HepG2 (cell line): Measurements from ENCODE around the gene KCNQ1OT1. TPM values are rescaled to one million over a fixed set of nuclear protein-coding genes. Genes with fewer than 3 reads are reported as not detected.
A peak's percentile ranks its signal among the peaks of the same experiment; 100 is the strongest.

Experiments
- ATF6 ChIP-seq: sonication (generic); formaldehyde crosslinking; conservative IDR thresholded peaks from 2 replicates; pipeline ENCODE4 v1.4.0; 2020; ENCODE audit warnings: missing genetic modification reagents
- ATF7-NPFF ChIP-seq: sonication (generic); formaldehyde crosslinking; IDR thresholded peaks from 2 replicates; pipeline ENCODE4 v1.8.1; 2023; ENCODE audit warnings: mild to moderate bottlenecking, low read depth, missing genetic modification reagents, moderate library complexity
- DR1 ChIP-seq: sonication (generic); formaldehyde crosslinking; IDR thresholded peaks from 2 replicates; pipeline ENCODE4 v1.8.0; 2021; ENCODE audit warnings: mild to moderate bottlenecking, missing genetic modification reagents, inconsistent platforms
- GATAD2A ChIP-seq: IDR thresholded peaks from 2 replicates; pipeline ENCODE4 v1.6.1; 2016
- HOXA5 ChIP-seq: sonication (generic); formaldehyde crosslinking; IDR thresholded peaks from 2 replicates; pipeline ENCODE4 v1.4.0; 2020; ENCODE audit warnings: missing genetic modification reagents
- KLF9 ChIP-seq: IDR thresholded peaks from 2 replicates; pipeline ENCODE4 v1.6.1; 2016; ENCODE audit warnings: low read depth
- MIER2 ChIP-seq: IDR thresholded peaks from 2 replicates; pipeline ENCODE4 v1.6.1; 2016; ENCODE audit warnings: missing biosample characterization, missing genetic modification reagents
- NAIF1 ChIP-seq: sonication (generic); formaldehyde crosslinking; IDR thresholded peaks from 2 replicates; pipeline ENCODE4 v1.5.0; 2020; ENCODE audit warnings: mild to moderate bottlenecking, missing genetic modification reagents, borderline replicate concordance
- PHB2 ChIP-seq: fragments of 450-650 bp; IDR thresholded peaks from 2 replicates; pipeline ENCODE4 v1.6.1; 2018; ENCODE audit not compliant: partially characterized antibody
- POGZ ChIP-seq: sonication (generic); formaldehyde crosslinking; IDR thresholded peaks from 2 replicates; pipeline ENCODE4 v1.4.0; 2020; ENCODE audit warnings: mild to moderate bottlenecking, missing genetic modification reagents
- PRPF4 ChIP-seq: fragments of 200-400 bp; formaldehyde crosslinking; IDR thresholded peaks from 2 replicates; pipeline ENCODE4 v1.6.1; 2016; ENCODE audit warnings: low read length, low read depth; ENCODE audit not compliant: poor library complexity, severe bottlenecking
- SIN3A ChIP-seq: IDR thresholded peaks from 2 replicates; pipeline ENCODE4 v1.6.1; 2011; ENCODE audit warnings: low read depth, mild to moderate bottlenecking, control low read depth, low read length, borderline replicate concordance
- SKI ChIP-seq: fragments of 450-650 bp; IDR thresholded peaks from one replicate; pipeline ENCODE4 v1.6.1; 2018; ENCODE audit warnings: mild to moderate bottlenecking; ENCODE audit not compliant: partially characterized antibody
- SMAD9 ChIP-seq: sonication (generic); formaldehyde crosslinking; IDR thresholded peaks from 2 replicates; pipeline ENCODE4 v1.5.1; 2020; ENCODE audit warnings: mild to moderate bottlenecking, missing genetic modification reagents
- SNAPC5 ChIP-seq: sonication (generic); formaldehyde crosslinking; IDR thresholded peaks from 2 replicates; pipeline ENCODE4 v1.8.1; 2023; ENCODE audit warnings: mild to moderate bottlenecking, missing genetic modification reagents, borderline replicate concordance
- SP4 ChIP-seq: sonication (generic); formaldehyde crosslinking; IDR thresholded peaks from 2 replicates; pipeline ENCODE4 v1.8.1; 2023; ENCODE audit warnings: mild to moderate bottlenecking, missing genetic modification reagents
- YEATS4 ChIP-seq: sonication (generic); formaldehyde crosslinking; IDR thresholded peaks from 2 replicates; pipeline ENCODE4 v1.4.0; 2020; ENCODE audit warnings: missing genetic modification reagents, borderline replicate concordance
- ZHX1 ChIP-seq: sonication (generic); formaldehyde crosslinking; IDR thresholded peaks from 2 replicates; pipeline ENCODE4 v1.8.1; 2022; ENCODE audit warnings: low read depth, mild to moderate bottlenecking, missing genetic modification reagents
- ZNF17 ChIP-seq: sonication (generic); formaldehyde crosslinking; IDR thresholded peaks from 2 replicates; pipeline ENCODE4 v1.5.0; 2020; ENCODE audit warnings: mild to moderate bottlenecking, missing genetic modification reagents
- ZNF570 ChIP-seq: sonication (generic); formaldehyde crosslinking; IDR thresholded peaks from 2 replicates; pipeline ENCODE4 v1.4.0; 2020; ENCODE audit warnings: mild to moderate bottlenecking, missing genetic modification reagents, borderline replicate concordance
- ZNF615 ChIP-seq: sonication (generic); formaldehyde crosslinking; IDR thresholded peaks from 2 replicates; pipeline ENCODE4 v1.5.0; 2020; ENCODE audit warnings: mild to moderate bottlenecking, missing genetic modification reagents, borderline replicate concordance
- ZNF644 ChIP-seq: IDR thresholded peaks from 2 replicates; pipeline ENCODE4 v1.6.1; 2016; ENCODE audit warnings: low read depth
- ZNF652 ChIP-seq: IDR thresholded peaks from 2 replicates; pipeline ENCODE4 v1.6.1; 2016; ENCODE audit warnings: low read depth, borderline replicate concordance
- ZNF704 ChIP-seq: sonication (generic); formaldehyde crosslinking; IDR thresholded peaks from 2 replicates; pipeline ENCODE4 v1.8.1; 2023; ENCODE audit warnings: mild to moderate bottlenecking, inconsistent platforms, moderate library complexity, missing genetic modification reagents, borderline replicate concordance
- ZNF800 ChIP-seq: sonication (generic); formaldehyde crosslinking; IDR thresholded peaks from 2 replicates; pipeline ENCODE4 v1.4.0; 2020; ENCODE audit warnings: missing genetic modification reagents
- polyA plus RNA-seq, 8 experiments: library from polyadenylated mRNA; depleted of rRNA in 3 of 8; stranded (reverse) in 7 of 8; unstranded in 1 of 8; fragments of >200 nt; fragmentation: Illumina TruSeq in 4 of 8; extraction: Trizol in 4 of 8; gene quantifications; 2 replicates each; pipeline versions ENCODE4 v1.2.1 to v1.2.3, GENCODE V29; 2011 to 2016; ENCODE audit warnings: low read depth in 4 of 8, missing spikeins in 1 of 8, mixed read lengths in 1 of 8; ENCODE audit not compliant: insufficient read depth in 1 of 8
- total RNA-seq, 5 experiments: library from RNA; depleted of rRNA; stranded (reverse); fragments of >200 nt; fragmentation: Illumina TruSeq; extraction: Trizol; gene quantifications; 2 replicates each; pipeline ENCODE4 v1.2.3, GENCODE V29; 2016; ENCODE audit warnings: low read depth in 1 of 5

Gene KCNQ1OT1
- total and polyA plus RNA-seq, 2 of the 13 experiments (the other 11 are each of a cell fraction or from before 2014, with no cell fraction given): 1.3 to 18.9 TPM

- TF ChIP-seq ZNF800 (CRISPR knock-in tag) (no peak), ZNF644 (CRISPR knock-in tag) (no peak), ATF7-NPFF (CRISPR knock-in tag) (no peak), SP4 (CRISPR knock-in tag) (no peak), MIER2 (CRISPR knock-in tag) (no peak), NAIF1 (CRISPR knock-in tag) (no peak), SIN3A (no peak), YEATS4 (CRISPR knock-in tag) (no peak), ZNF570 (CRISPR knock-in tag) (no peak), KLF9 (no peak), ZNF615 (CRISPR knock-in tag) (no peak), ZNF704 (CRISPR knock-in tag) (no peak), DR1 (CRISPR knock-in tag) (no peak), SNAPC5 (no peak), ATF6 (CRISPR knock-in tag) (no peak), PRPF4 (no peak), HOXA5 (no peak), SMAD9 (CRISPR knock-in tag) (no peak), GATAD2A (peak; percentile 54; the same call in 1 of the 2 replicates), SKI (no peak), ZNF652 (CRISPR knock-in tag) (peak; percentile 40; the same call in 1 of the 2 replicates), ZNF17 (CRISPR knock-in tag) (no peak), ZHX1 (CRISPR knock-in tag) (no peak), POGZ (no peak), PHB2 (no peak)
Measured at GRCh38 chr11:2691355-2691761, 8.4 kb downstream of the KCNQ1OT1 start (continued).
